ENCODE results near the gene KCNJ1.

The KCNJ1 gene

GRCh38 chr11:128886406-128887124 lies 19.5 kb upstream of the KCNJ1 start:
- Histone ChIP-seq H3K27ac (ENCODE audit: low read depth, low read length) (no peak overlapping the region), H3K9ac (ENCODE audit: low read length) (no peak overlapping the region), H3K4me1 (ENCODE audit: control insufficient read depth, insufficient read depth, low read length) (peaks cover 2% of the 10 kb centered on the region), H3K27me3 (ENCODE audit: control insufficient read depth, insufficient read depth, low read length) (peaks cover 7% of the 10 kb centered on the region), H3K4me3 (ENCODE audit: low read length) (no peak overlapping the region), H3K36me3 (ENCODE audit: control insufficient read depth, insufficient read depth, low read length) (no peaks in the 10 kb centered on the region)

- H3K36me3 ChIP-seq (ENCODE audit: control insufficient read depth, insufficient read depth, low read length), result no peaks in the 10 kb centered on the region
- no peaks in the 10 kb centered on the region for H3K4me1 ChIP-seq (ENCODE audit: control insufficient read depth, insufficient read depth, low read length)
- no peak overlapping the region for H3K27ac ChIP-seq (ENCODE audit: low read depth, low read length)
- no peak overlapping the region for H3K4me3 ChIP-seq (ENCODE audit: low read length)
- no peak overlapping the region for H3K9ac ChIP-seq (ENCODE audit: low read length)
- peaks cover 1% of the 10 kb centered on the region for H3K27me3 ChIP-seq (ENCODE audit: control insufficient read depth, insufficient read depth, low read length)
These were observed 17.7 kb upstream of the KCNJ1 start for GRCh38 chr11:128884703-128885338.

GRCh38 chr11:128884054-128884453 lies 17.0 kb upstream of the KCNJ1 start:
- H3K9ac ChIP-seq (ENCODE audit: low read length), result no peak overlapping the region
- no peaks in the 10 kb centered on the region for H3K4me1 ChIP-seq (ENCODE audit: control insufficient read depth, insufficient read depth, low read length)
- no peaks in the 10 kb centered on the region for H3K27me3 ChIP-seq (ENCODE audit: control insufficient read depth, insufficient read depth, low read length)
- no peaks in the 10 kb centered on the region for H3K36me3 ChIP-seq (ENCODE audit: control insufficient read depth, insufficient read depth, low read length)
- H3K27ac ChIP-seq (ENCODE audit: low read depth, low read length), result no peak overlapping the region
- no peak overlapping the region for H3K4me3 ChIP-seq (ENCODE audit: low read length)

GRCh38 chr11:128882451-128882850 lies 15.4 kb upstream of the KCNJ1 start:
- H3K36me3 ChIP-seq (ENCODE audit: control insufficient read depth, insufficient read depth, low read length), result no peaks in the 10 kb centered on the region
- H3K4me3 ChIP-seq (ENCODE audit: low read length), result no peak overlapping the region
- no peak overlapping the region for H3K9ac ChIP-seq (ENCODE audit: low read length)
- peaks cover 3% of the 10 kb centered on the region for H3K27me3 ChIP-seq (ENCODE audit: control insufficient read depth, insufficient read depth, low read length)
- H3K4me1 ChIP-seq (ENCODE audit: control insufficient read depth, insufficient read depth, low read length), result no peaks in the 10 kb centered on the region
- no peak overlapping the region for H3K27ac ChIP-seq (ENCODE audit: low read depth, low read length)

DNA sequence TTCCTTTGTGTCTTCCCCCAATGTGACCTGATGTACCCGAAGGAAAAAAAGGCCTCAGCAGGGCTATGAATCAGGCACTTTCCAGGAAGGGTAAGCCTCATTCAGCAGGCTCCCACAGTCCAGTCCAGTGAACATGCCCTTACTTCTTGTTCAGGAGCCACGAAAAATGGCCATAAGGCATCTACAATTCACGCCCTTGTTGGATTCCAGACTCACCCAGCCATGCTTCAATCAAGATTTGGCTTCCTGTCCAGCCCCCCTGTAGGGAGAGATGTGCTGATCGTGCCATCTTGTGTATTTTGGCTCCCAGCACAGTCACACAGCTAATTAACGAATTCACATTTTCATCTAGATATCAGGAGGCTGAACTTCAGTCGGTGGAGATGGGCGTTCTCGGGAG lies 14.1 kb upstream of the KCNJ1 start:
- Histone ChIP-seq H3K9ac (ENCODE audit: low read length) (no peak overlapping the region), H3K36me3 (ENCODE audit: control insufficient read depth, insufficient read depth, low read length) (no peaks in the 10 kb centered on the region), H3K27me3 (ENCODE audit: control insufficient read depth, insufficient read depth, low read length) (peaks cover 3% of the 10 kb centered on the region)

DNA sequence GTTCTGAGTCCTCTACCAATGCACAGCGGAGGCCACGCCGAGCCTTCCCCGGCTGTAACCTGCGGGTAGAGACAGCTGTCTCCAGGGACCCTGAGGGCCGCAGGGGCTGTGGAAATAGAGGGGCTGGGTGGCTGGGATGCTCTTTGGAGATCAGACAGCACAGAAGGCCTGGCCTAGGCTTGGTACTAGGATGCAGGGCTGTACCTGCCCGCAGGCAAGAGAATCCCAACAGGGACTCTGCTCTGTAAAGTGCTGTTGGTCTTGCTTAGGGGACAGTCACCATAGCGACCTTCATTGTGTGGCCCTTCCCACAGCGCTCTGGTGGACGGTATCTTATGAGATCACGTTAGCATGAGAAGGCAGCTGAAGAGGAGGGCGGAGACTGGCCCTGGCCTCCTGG lies 12.7 kb upstream of the KCNJ1 start:
- Histone ChIP-seq H3K36me3 (ENCODE audit: control insufficient read depth, insufficient read depth, low read length) (no peaks in the 10 kb centered on the region), H3K4me3 (ENCODE audit: low read length) (no peak overlapping the region), H3K27ac (ENCODE audit: low read depth, low read length) (no peak overlapping the region), H3K4me1 (ENCODE audit: control insufficient read depth, insufficient read depth, low read length) (no peaks in the 10 kb centered on the region), H3K27me3 (ENCODE audit: control insufficient read depth, insufficient read depth, low read length) (peaks cover 3% of the 10 kb centered on the region), H3K9ac (ENCODE audit: low read length) (no peak overlapping the region)

More for the DNA sequence above, 14.1 kb upstream of the KCNJ1 start:
- Histone ChIP-seq H3K4me1 (ENCODE audit: control insufficient read depth, insufficient read depth, low read length) (no peaks in the 10 kb centered on the region), H3K4me3 (ENCODE audit: low read length) (no peak overlapping the region), H3K27ac (ENCODE audit: low read depth, low read length) (no peak overlapping the region)

GRCh38 chr11:128878455-128878854 lies 11.4 kb upstream of the KCNJ1 start:
- H3K36me3 ChIP-seq (ENCODE audit: control insufficient read depth, insufficient read depth, low read length), result no peaks in the 10 kb centered on the region
- no peak overlapping the region for H3K4me3 ChIP-seq (ENCODE audit: low read length)
- no peak overlapping the region for H3K27ac ChIP-seq (ENCODE audit: low read depth, low read length)
- H3K9ac ChIP-seq (ENCODE audit: low read length), result no peak overlapping the region
- H3K27me3 ChIP-seq (ENCODE audit: control insufficient read depth, insufficient read depth, low read length), result peaks cover 3% of the 10 kb centered on the region
- H3K4me1 ChIP-seq (ENCODE audit: control insufficient read depth, insufficient read depth, low read length), result no peaks in the 10 kb centered on the region

- Histone ChIP-seq H3K9ac (ENCODE audit: low read length) (no peak overlapping the region), H3K27ac (ENCODE audit: low read depth, low read length) (no peak overlapping the region), H3K4me1 (ENCODE audit: control insufficient read depth, insufficient read depth, low read length) (no peaks in the 10 kb centered on the region), H3K36me3 (ENCODE audit: control insufficient read depth, insufficient read depth, low read length) (no peaks in the 10 kb centered on the region), H3K27me3 (ENCODE audit: control insufficient read depth, insufficient read depth, low read length) (peaks cover 3% of the 10 kb centered on the region), H3K4me3 (ENCODE audit: low read length) (no peak overlapping the region)
These were observed 10.6 kb upstream of the KCNJ1 start for GRCh38 chr11:128877726-128878125.

DNA sequence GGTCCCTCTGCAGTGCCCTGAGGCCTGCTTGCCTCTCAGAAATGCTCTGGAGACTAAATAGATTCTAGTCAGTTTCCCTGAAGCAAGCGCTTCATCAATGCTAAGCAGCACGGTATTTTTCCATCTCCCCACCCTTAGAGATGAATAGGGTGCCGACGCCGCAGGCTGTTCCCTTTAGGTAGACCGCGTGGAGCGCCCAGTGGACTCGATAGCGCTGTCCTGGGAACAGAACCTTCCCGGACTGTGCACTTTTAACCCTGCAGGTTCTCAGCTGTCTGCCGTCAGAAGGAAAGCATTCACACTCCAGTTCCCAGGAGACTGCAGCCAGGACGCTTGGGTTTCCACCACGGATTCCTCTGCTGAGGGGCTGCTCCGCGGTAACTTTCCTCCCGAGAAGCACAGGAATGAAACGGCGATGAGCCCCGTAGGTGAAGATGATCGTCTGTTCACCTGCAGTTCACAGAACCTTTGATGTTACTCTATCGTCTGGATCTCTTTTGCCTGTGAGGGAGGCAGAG lies 9.1 kb upstream of the KCNJ1 start:
- H3K9ac ChIP-seq (ENCODE audit: low read length), result no peak overlapping the region
- no peak overlapping the region for H3K4me3 ChIP-seq (ENCODE audit: low read length)
- no peaks in the 10 kb centered on the region for H3K4me1 ChIP-seq (ENCODE audit: control insufficient read depth, insufficient read depth, low read length)
- H3K27me3 ChIP-seq (ENCODE audit: control insufficient read depth, insufficient read depth, low read length), result peaks cover 3% of the 10 kb centered on the region
- H3K36me3 ChIP-seq (ENCODE audit: control insufficient read depth, insufficient read depth, low read length), result no peaks in the 10 kb centered on the region
- H3K27ac ChIP-seq (ENCODE audit: low read depth, low read length), result no peak overlapping the region

GRCh38 chr11:128874427-128874826 lies 7.3 kb upstream of the KCNJ1 start:
- Histone ChIP-seq H3K27ac (ENCODE audit: low read depth, low read length) (no peak overlapping the region), H3K9ac (ENCODE audit: low read length) (no peak overlapping the region), H3K27me3 (ENCODE audit: control insufficient read depth, insufficient read depth, low read length) (peaks cover 3% of the 10 kb centered on the region), H3K4me3 (ENCODE audit: low read length) (no peak overlapping the region), H3K4me1 (ENCODE audit: control insufficient read depth, insufficient read depth, low read length) (no peaks in the 10 kb centered on the region), H3K36me3 (ENCODE audit: control insufficient read depth, insufficient read depth, low read length) (no peaks in the 10 kb centered on the region)

DNA sequence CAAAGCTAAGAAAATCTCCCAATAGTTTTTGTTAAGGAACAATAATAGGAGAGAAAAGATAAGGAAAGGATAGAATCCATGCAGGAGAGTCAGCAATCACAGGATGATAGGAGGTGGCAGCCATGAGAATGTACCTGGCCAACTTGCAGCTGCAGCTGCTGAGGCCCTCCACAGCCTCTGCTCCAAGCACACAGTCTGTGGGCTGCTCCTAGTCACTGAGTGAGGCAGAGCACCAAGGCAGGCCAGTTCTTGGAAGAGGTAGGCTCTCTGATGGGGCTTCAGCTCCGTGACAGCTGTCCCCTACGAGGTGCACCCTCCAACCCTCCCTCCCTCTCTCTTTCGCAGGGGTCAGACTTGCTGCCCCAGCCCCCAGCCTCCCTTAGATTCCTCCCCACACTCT lies 5.5 kb upstream of the KCNJ1 start:
- Histone ChIP-seq H3K27me3 (ENCODE audit: control insufficient read depth, insufficient read depth, low read length) (no peaks in the 10 kb centered on the region), H3K36me3 (ENCODE audit: control insufficient read depth, insufficient read depth, low read length) (no peaks in the 10 kb centered on the region), H3K4me1 (ENCODE audit: control insufficient read depth, insufficient read depth, low read length) (no peaks in the 10 kb centered on the region), H3K9ac (ENCODE audit: low read length) (no peak overlapping the region), H3K4me3 (ENCODE audit: low read length) (no peak overlapping the region), H3K27ac (ENCODE audit: low read depth, low read length) (no peak overlapping the region)

DNA sequence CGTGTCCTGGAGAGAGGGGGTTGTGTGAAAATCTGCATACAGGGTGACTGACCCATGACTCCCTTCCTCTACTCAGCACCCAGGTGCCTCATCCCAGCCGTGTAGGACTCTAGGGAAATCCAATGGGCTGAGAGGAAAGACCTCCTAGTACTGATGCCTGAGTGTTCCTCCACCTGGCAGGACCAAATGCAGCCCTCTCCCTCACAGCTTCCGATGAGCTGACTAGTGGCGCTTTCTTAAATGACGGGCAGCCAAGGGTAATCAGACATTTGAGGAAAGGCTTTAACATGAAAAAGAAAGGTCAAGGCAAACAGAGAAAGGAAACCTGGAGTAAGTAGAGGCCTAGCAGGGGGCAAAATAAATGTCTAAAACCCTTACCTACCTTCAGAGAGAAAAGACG lies 5.0 kb upstream of the KCNJ1 start:
- Histone ChIP-seq H3K9ac (ENCODE audit: low read length) (no peak overlapping the region), H3K27me3 (ENCODE audit: control insufficient read depth, insufficient read depth, low read length) (no peaks in the 10 kb centered on the region), H3K27ac (ENCODE audit: low read depth, low read length) (no peak overlapping the region), H3K4me3 (ENCODE audit: low read length) (no peak overlapping the region), H3K4me1 (ENCODE audit: control insufficient read depth, insufficient read depth, low read length) (no peaks in the 10 kb centered on the region), H3K36me3 (ENCODE audit: control insufficient read depth, insufficient read depth, low read length) (no peaks in the 10 kb centered on the region)

- no peaks in the 10 kb centered on the region for H3K4me1 ChIP-seq (ENCODE audit: control insufficient read depth, insufficient read depth, low read length)
- H3K27ac ChIP-seq (ENCODE audit: low read depth, low read length), result no peak overlapping the region
- H3K27me3 ChIP-seq (ENCODE audit: control insufficient read depth, insufficient read depth, low read length), result no peaks in the 10 kb centered on the region
- H3K4me3 ChIP-seq (ENCODE audit: low read length), result no peak overlapping the region
- no peaks in the 10 kb centered on the region for H3K36me3 ChIP-seq (ENCODE audit: control insufficient read depth, insufficient read depth, low read length)
- no peak overlapping the region for H3K9ac ChIP-seq (ENCODE audit: low read length)
These were observed 4.1 kb upstream of the KCNJ1 start for GRCh38 chr11:128871168-128871610.
